Endothelial cell of umbilical vein (primary cell): ENCODE results near the gene SNU13.

ENCODE experiments used
- CTCF ChIP-seq, 2 donors: IDR thresholded peaks; 1 replicate in 1 of 2; 2 replicates in 1 of 2; pipeline ENCODE4 v1.5.1; 2011; ENCODE audit warnings: low read length in 2 of 2, mild to moderate bottlenecking in 2 of 2, moderate library complexity in 2 of 2, control low read depth in 1 of 2, inconsistent platforms in 1 of 2, low read depth in 1 of 2; ENCODE audit not compliant: insufficient read depth in 1 of 2; ENCODE audit errors: extremely low read depth in 1 of 2
- EZH2 ChIP-seq: IDR thresholded peaks from 2 replicates; pipeline ENCODE4 v1.6.1; 2012; ENCODE audit warnings: borderline replicate concordance, low read depth, mild to moderate bottlenecking, moderate library complexity, low read length, inconsistent platforms; ENCODE audit not compliant: severe bottlenecking
- JUN ChIP-seq: IDR thresholded peaks from 2 replicates; pipeline ENCODE4 v1.6.1; 2011; ENCODE audit warnings: borderline replicate concordance, low read depth; ENCODE audit not compliant: insufficient read length, insufficient read depth
- POLR2A ChIP-seq: IDR thresholded peaks from 2 replicates; pipeline ENCODE4 v1.6.1; 2012; ENCODE audit warnings: low read depth, mild to moderate bottlenecking, control low read depth, low read length
- POLR2AphosphoS5 ChIP-seq: IDR thresholded peaks from 2 replicates; pipeline ENCODE4 v1.6.1; 2012; ENCODE audit warnings: low read depth, mild to moderate bottlenecking, control low read depth, low read length, moderate library complexity; ENCODE audit not compliant: insufficient read depth

- TF ChIP-seq CTCF (IDR thresholded peaks at IDR 0.05; ENCODE audit: extremely low read depth in 1 of 2, insufficient read depth in 1 of 2, low read depth in 1 of 2, low read length in 2 of 2) (no peak), POLR2AphosphoS5 (no peak), EZH2 (no peak), JUN (no peak), POLR2A (no peak)
These were observed 27.0 kb downstream of the SNU13 start for GRCh38 chr22:41661713-41662112.
